ENCODE results near the gene PGD. TPM values are rescaled to one million over a fixed set of nuclear protein-coding genes. Genes with fewer than 3 reads are reported as not detected.
"Not testable (repeated sequence)": the region's sequence is repeated elsewhere in the genome, so short reads cannot be mapped to it uniquely, and the experiment has no call there.

Gene PGD
- total RNA-seq, 1 experiment from 2014 or later: 44.6 TPM

GRCh38 chr1:10415967-10416366 is 17.1 kb downstream of the PGD start:
- DNase-seq (ENCODE audit: low read depth in 1 of 2, low spot score in 2 of 2); H3K27ac ChIP-seq; H3K9me3 ChIP-seq (replicated peaks); H3K27me3 ChIP-seq (replicated peaks); H3K4me3 ChIP-seq; H3K4me1 ChIP-seq (replicated peaks): not testable (repeated sequence)
- H3K36me3 ChIP-seq: peaks cover 78% of the 10 kb centered on the region

- H3K4me1 ChIP-seq (replicated peaks); H3K27ac ChIP-seq; H3K9me3 ChIP-seq (replicated peaks); H3K27me3 ChIP-seq (replicated peaks); H3K4me3 ChIP-seq; DNase-seq (ENCODE audit: low read depth in 1 of 2, low spot score in 2 of 2): not testable (repeated sequence)
- H3K36me3 ChIP-seq: peaks cover 50% of the 10 kb centered on the region
These were observed 19.9 kb downstream of the PGD start for GRCh38 chr1:10418741-10419140.

GRCh38 chr1:10419351-10419750 is 20.5 kb downstream of the PGD start:
- H3K9me3 ChIP-seq (replicated peaks): no peaks in the 10 kb centered on the region
- no peak overlapping the region for H3K4me3 ChIP-seq
- peaks cover 44% of the 10 kb centered on the region for H3K36me3 ChIP-seq
- no peaks in the 10 kb centered on the region for H3K27me3 ChIP-seq (replicated peaks)
- H3K27ac ChIP-seq: no peak overlapping the region
- no peaks in the 10 kb centered on the region for H3K4me1 ChIP-seq (replicated peaks)
- DNase-seq (ENCODE audit: low read depth in 1 of 2, low spot score in 2 of 2): no peak

- Histone ChIP-seq H3K9me3 (replicated peaks) (no peaks in the 10 kb centered on the region), H3K4me1 (replicated peaks) (no peaks in the 10 kb centered on the region), H3K4me3 (no peak overlapping the region), H3K36me3 (peaks cover 32% of the 10 kb centered on the region), H3K27me3 (replicated peaks) (no peaks in the 10 kb centered on the region), H3K27ac (no peak overlapping the region)
- no peak for DNase-seq (ENCODE audit: low read depth in 1 of 2, low spot score in 2 of 2)
These were observed 22.8 kb downstream of the PGD start for GRCh38 chr1:10421637-10422036.

GRCh38 chr1:10424034-10424433 is 25.2 kb downstream of the PGD start:
- no peaks in the 10 kb centered on the region for H3K9me3 ChIP-seq (replicated peaks)
- H3K27ac ChIP-seq: no peak overlapping the region
- no peaks in the 10 kb centered on the region for H3K27me3 ChIP-seq (replicated peaks)
- H3K4me1 ChIP-seq (replicated peaks): no peaks in the 10 kb centered on the region
- peaks cover 9% of the 10 kb centered on the region; the same call in 1 of the 2 replicates for H3K36me3 ChIP-seq
- H3K4me3 ChIP-seq: no peak overlapping the region
- DNase-seq (ENCODE audit: low read depth in 1 of 2, low spot score in 2 of 2): no peak

GRCh38 chr1:10424651-10425050 is 25.8 kb downstream of the PGD start:
- Histone ChIP-seq H3K36me3 (peaks cover 4% of the 10 kb centered on the region; the same call in 1 of the 2 replicates), H3K4me1 (replicated peaks) (no peaks in the 10 kb centered on the region), H3K9me3 (replicated peaks) (no peaks in the 10 kb centered on the region), H3K4me3 (no peak overlapping the region), H3K27me3 (replicated peaks) (no peaks in the 10 kb centered on the region), H3K27ac (no peak overlapping the region)
- DNase-seq (ENCODE audit: low read depth in 1 of 2, low spot score in 2 of 2): no peak

- not testable (repeated sequence) for H3K9me3 ChIP-seq (replicated peaks); DNase-seq (ENCODE audit: low read depth in 1 of 2, low spot score in 2 of 2); H3K4me3 ChIP-seq; H3K27ac ChIP-seq; H3K36me3 ChIP-seq; H3K4me1 ChIP-seq (replicated peaks); H3K27me3 ChIP-seq (replicated peaks)
These were observed 27.1 kb downstream of the PGD start for GRCh38 chr1:10425826-10426534.

- H3K27me3 ChIP-seq (replicated peaks); H3K27ac ChIP-seq; H3K4me3 ChIP-seq; H3K36me3 ChIP-seq; DNase-seq (ENCODE audit: low read depth in 1 of 2, low spot score in 2 of 2); H3K9me3 ChIP-seq (replicated peaks): not testable (repeated sequence)
- H3K4me1 ChIP-seq (replicated peaks): peaks cover 14% of the 10 kb centered on the region
These were observed 27.6 kb downstream of the PGD start for GRCh38 chr1:10426535-10426848.

GRCh38 chr1:10428984-10429383 is 30.1 kb downstream of the PGD start:
- H3K9me3 ChIP-seq (replicated peaks): no peaks in the 10 kb centered on the region
- no peak overlapping the region for H3K4me3 ChIP-seq
- no peaks in the 10 kb centered on the region for H3K36me3 ChIP-seq
- no peaks in the 10 kb centered on the region for H3K27me3 ChIP-seq (replicated peaks)
- H3K27ac ChIP-seq: no peak overlapping the region
- DNase-seq (ENCODE audit: low read depth in 1 of 2, low spot score in 2 of 2): no peak
- H3K4me1 ChIP-seq (replicated peaks): peaks cover 15% of the 10 kb centered on the region

GRCh38 chr1:10429868-10430215 is 31.0 kb downstream of the PGD start:
- Histone ChIP-seq H3K36me3 (no peaks in the 10 kb centered on the region), H3K9me3 (replicated peaks) (no peaks in the 10 kb centered on the region), H3K27ac (no peak overlapping the region), H3K4me3 (peak overlapping the region; percentile 64), H3K27me3 (replicated peaks) (no peaks in the 10 kb centered on the region), H3K4me1 (replicated peaks) (peaks cover 15% of the 10 kb centered on the region)
- DNase-seq (ENCODE audit: low read depth in 1 of 2, low spot score in 2 of 2): no peak

GRCh38 chr1:10430216-10431069 is 31.6 kb downstream of the PGD start, which contains the start of gene CENPS:
Gene CENPS, plus strand, starts transcription at chr1:10430433. Its CDS starts 85 bp downstream, at chr1:10430518.
- Histone ChIP-seq H3K4me1 (replicated peaks) (peaks cover 15% of the 10 kb centered on the region), H3K36me3 (no peaks in the 10 kb centered on the region), H3K27ac (peak within 1 kb of the TSS; percentile 71), H3K27me3 (replicated peaks) (no peaks in the 10 kb centered on the region), H3K9me3 (replicated peaks) (no peaks in the 10 kb centered on the region), H3K4me3 (peak within 1 kb of the TSS; percentile 64)
- DNase-seq (ENCODE audit: low read depth in 1 of 2, low spot score in 2 of 2): peak; percentile 90 to 97

GRCh38 chr1:10431070-10431730 is 32.3 kb downstream of the PGD start:
- Histone ChIP-seq H3K36me3 (no peaks in the 10 kb centered on the region), H3K27ac (peak overlapping the region; percentile 71), H3K27me3 (replicated peaks) (no peaks in the 10 kb centered on the region), H3K4me3 (peak overlapping the region; percentile 64), H3K9me3 (replicated peaks) (no peaks in the 10 kb centered on the region), H3K4me1 (replicated peaks) (peaks cover 15% of the 10 kb centered on the region)
- DNase-seq (ENCODE audit: low read depth in 1 of 2, low spot score in 2 of 2): no peak

GRCh38 chr1:10432910-10433700 is 34.2 kb downstream of the PGD start:
- no peak overlapping the region for H3K4me3 ChIP-seq
- H3K36me3 ChIP-seq: no peaks in the 10 kb centered on the region
- no peaks in the 10 kb centered on the region for H3K27me3 ChIP-seq (replicated peaks)
- no peak overlapping the region for H3K27ac ChIP-seq
- peaks cover 18% of the 10 kb centered on the region for H3K4me1 ChIP-seq (replicated peaks)
- no peaks in the 10 kb centered on the region for H3K9me3 ChIP-seq (replicated peaks)
- no peak for DNase-seq (ENCODE audit: low read depth in 1 of 2, low spot score in 2 of 2)

Measured in SJSA1 (cell line).